Activated T-helper 1 cell treated with anti-CD3 and anti-CD28 coated beads, Interleukin-12 subunit alpha, Interleukin-12 subunit beta, Interleukin-2, Interleukin-4 antibody, amounts not matched to agents 30 ng/mL and 10 ng/mL and 1 ng/mL, durations not matched to agents 14 hours and 24 hours and 36 hours (primary cell): ENCODE data around the gene MMP24OS. TPM values are rescaled to one million over a fixed set of nuclear protein-coding genes. Genes with fewer than 3 reads are reported as not detected.

Experiments
- DNase-seq: peaks from one replicate; pipeline ENCODE4 v3.0.0; 2021; ENCODE audit warnings: low spot score
- H3K27ac Mint-ChIP-seq: one replicate; pipeline ENCODE4 v1.8.0; 2021; ENCODE audit warnings: mild to moderate bottlenecking, mixed read lengths
- H3K27me3 Mint-ChIP-seq: one replicate; pipeline ENCODE4 v1.8.0; 2022; ENCODE audit warnings: mild to moderate bottlenecking, moderate library complexity, mixed read lengths; ENCODE audit not compliant: insufficient read depth
- H3K36me3 Mint-ChIP-seq: one replicate; pipeline ENCODE4 v1.8.0; 2021; ENCODE audit warnings: low read depth, mixed read lengths
- H3K4me1 Mint-ChIP-seq: one replicate; pipeline ENCODE4 v1.8.0; 2021; ENCODE audit warnings: low read depth, mixed read lengths
- H3K4me3 Mint-ChIP-seq: one replicate; pipeline ENCODE4 v1.8.0; 2021; ENCODE audit warnings: mild to moderate bottlenecking, moderate library complexity, mixed read lengths
- H3K9me3 Mint-ChIP-seq: one replicate; pipeline ENCODE4 v1.8.0; 2021; ENCODE audit warnings: mixed read lengths
- intact Hi-C: fragments of 100-400 bp; cut with micrococcal nuclease; formaldehyde crosslinking; loops from one replicate; pipeline ENCODE4 v1.15.1; 2024
- total RNA-seq: library from RNA; stranded (reverse); gene quantifications from 2 replicates; pipeline ENCODE4 v1.2.3, GENCODE V29; 2022

MMP24OS gene
- total RNA-seq, 1 donor from 2014 or later: 25.0 TPM

DNA sequence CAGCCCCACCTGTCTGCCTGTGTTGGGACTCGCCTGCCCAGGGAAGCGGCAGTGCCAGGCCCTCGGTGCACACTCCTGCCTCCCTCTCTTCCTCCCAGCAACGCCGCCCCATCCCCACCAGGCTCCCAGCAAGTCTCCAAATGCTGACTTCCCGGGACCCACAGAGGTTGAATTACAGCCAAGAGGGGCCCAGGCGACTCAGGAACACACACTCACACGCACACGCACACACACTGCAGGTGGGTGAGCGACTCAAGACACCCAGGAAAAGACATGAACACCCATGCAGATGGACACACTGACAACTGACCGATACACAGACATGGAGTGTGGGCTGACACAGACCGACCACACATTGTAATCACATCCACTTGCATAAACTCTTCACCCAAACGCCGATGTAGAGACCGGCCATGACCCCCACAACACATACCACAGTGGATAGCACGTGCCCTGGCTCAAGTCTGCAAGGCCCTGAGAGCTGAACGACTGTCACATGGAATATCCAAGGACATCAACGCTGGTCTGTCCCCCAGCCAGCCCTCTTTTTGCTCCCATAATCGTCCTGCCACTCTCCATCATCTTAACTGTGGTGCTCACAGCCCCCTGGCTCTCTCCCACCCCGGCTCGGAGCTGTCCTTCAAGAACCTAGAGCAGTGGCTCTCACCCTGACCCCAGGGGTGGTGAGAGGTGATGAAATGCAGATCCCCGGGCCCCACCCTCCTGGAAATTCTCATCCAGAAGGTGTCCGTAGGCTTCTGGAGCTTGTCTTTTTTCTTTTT, 14.8 kb upstream of the MMP24OS start:
- Mint-ChIP-seq H3K4me1 (no peaks in the 10 kb centered on the region), H3K4me3 (no peak overlapping the region), H3K9me3 (no peaks in the 10 kb centered on the region), H3K27me3 (no peaks in the 10 kb centered on the region), H3K36me3 (no peaks in the 10 kb centered on the region), H3K27ac (no peak overlapping the region)
- DNase-seq: no peak
- intact Hi-C loops: no loop called here

DNA sequence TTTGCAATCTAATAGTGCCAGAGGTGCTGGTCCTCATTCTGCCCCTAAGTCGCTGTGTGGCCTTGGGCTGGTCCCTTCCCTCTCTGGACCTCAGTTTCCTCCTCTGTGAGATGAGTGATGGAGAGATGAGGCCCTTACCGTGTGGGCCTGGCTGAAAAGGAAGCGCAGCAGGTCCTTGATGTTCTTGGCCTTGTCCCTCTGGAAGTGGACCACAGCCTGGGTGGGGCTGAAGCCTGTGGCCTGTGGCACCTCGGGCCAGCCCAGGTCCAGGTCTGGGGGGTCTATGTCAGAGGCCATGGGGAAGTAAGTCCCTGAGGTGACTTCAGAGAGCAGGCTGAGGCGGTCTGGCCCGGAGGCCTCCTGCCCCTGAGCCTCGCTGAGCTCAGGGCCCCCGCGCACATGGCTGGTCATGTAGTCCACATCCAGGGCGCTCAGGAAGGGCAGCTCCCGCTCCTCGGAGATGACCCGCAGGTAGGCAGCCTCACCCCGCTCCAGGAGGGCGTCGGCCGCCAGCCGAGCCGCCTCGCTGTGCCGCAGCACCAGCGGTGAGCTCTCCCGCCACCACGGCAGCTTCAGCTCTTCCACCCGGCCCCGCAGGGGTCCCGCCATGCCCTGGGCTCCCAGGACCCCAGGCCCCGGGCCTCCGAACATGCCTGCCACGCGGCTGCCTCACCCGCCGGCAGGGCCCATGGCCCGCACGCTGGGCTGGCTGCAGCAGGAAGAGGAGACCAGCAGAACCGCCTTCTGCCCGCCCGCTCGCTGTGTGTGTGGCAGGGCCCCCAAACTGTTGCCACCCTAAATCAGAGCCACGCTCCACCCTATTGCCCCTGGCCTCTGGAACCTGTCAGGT, 14.0 kb upstream of the MMP24OS start, which contains the start of gene FAM83C:
Gene FAM83C (minus strand): TSS at position 772 of the 850 bp plus-strand sequence. CDS start 121 bp downstream, at position 651.
- Mint-ChIP-seq H3K36me3 (no peaks in the 10 kb centered on the region), H3K27ac (no peak within 1 kb of the TSS)
- intact Hi-C loops: no loop called here

DNA sequence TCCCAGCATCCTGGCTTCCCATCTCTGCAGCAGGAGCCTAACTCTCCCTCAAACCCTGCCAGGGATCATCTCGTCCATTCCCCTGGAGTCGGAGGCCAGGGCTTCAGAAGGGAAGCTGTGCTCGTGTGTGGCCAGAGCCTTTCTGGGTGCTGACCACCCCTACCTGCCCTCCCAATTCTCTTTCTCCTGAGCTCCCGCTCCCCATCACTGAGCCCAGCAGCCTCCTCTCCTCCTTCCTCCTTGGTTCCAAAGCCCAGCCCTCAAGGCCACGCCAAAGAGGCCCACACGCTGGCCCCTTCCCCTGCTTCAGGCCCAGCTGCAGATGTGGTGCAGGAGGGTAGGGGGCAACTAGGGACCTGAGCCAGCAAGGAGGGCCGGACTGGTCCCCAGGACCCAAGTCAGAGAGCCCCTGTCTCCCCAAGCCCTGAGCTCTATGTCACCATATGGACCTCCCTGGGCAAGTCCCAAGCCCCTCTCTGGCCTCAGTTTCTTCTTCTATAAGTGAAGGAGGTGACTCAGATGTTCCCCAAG, 13.0 kb upstream of the MMP24OS start:
- Mint-ChIP-seq H3K36me3 (no peaks in the 10 kb centered on the region), H3K9me3 (no peaks in the 10 kb centered on the region), H3K4me1 (peaks cover 3% of the 10 kb centered on the region), H3K27me3 (peaks cover 2% of the 10 kb centered on the region), H3K4me3 (no peak overlapping the region), H3K27ac (no peak overlapping the region)
- intact Hi-C loops: no loop called here
- DNase-seq: no peak

More for the DNA sequence above, 14.0 kb upstream of the MMP24OS start, which contains the start of gene FAM83C:
- H3K9me3 Mint-ChIP-seq: no peaks in the 10 kb centered on the region
- H3K4me1 Mint-ChIP-seq: no peaks in the 10 kb centered on the region
- no peak within 1 kb of the TSS for H3K4me3 Mint-ChIP-seq
- no peak for DNase-seq
- peaks cover 2% of the 10 kb centered on the region for H3K27me3 Mint-ChIP-seq

DNA sequence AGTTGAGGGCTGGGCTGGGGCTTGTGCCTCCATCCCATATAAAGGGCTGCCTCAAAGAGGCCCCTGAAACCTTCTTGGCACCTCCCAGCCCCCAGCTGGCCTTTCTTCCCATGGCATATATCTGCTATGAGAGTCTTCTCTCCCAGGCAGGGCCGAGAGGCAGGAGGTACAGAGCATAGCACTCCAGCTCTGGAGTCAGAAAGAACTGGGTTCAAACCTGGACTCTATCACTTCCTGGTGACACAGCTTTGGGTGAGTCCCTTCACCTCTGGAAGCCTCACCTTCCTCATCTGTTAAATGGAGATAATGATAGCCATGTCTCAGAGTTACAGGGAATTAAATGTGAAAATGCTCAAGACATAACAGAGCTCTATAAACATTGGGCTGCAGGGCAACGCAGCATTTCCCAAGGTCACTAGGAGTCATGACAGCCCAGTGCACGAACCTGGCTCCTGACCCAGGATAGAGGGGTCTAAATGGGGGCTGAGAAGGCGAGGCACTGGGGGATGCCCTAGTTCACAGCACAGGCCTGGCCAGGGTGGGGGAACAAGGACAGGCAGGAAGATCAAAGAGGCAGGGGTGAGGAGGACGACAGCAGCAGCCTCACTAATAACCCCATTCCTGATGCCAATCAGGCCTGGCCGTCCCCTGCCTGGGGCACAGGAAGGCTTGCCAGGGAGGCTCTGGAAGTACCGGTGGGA, 12.4 kb upstream of the MMP24OS start:
- Mint-ChIP-seq H3K4me1 (peaks cover 8% of the 10 kb centered on the region), H3K27ac (no peak overlapping the region)

DNA sequence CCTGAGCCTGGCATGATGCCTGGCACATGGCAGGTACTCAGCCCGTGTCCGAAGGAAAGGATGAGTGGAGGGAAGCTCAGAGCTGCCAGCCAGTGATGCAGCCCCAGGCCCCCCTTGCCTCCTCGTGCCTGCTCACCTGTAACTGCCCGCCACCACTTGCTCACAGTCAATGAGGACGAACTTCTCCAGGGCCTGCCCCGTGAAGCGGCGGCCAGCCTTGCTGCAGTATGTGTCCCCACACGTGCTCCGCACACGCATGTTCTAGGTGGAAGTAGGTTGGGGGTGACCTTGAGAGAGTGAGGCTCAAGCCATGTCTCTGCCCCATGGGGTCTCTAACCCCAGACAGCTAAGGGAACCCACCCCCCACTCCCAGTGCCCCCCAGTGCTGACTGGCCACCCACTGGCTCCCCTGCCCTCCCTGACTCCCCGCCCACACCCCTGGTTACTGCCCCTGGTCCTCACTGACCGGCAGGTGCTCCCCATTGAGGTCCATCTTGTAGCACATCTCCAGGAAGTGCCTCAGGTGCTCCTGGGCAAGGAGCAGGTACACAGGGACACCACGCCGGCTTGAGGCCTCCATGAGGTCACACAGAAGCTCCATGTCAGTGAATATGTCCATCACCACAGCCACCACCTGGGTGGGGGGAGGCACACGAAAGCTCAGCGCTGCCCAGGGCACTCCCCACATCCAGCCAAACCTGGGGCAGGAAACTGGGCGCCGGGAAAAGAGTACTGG, 10.6 kb upstream of the MMP24OS start:
- H3K4me3 Mint-ChIP-seq: no peak overlapping the region
- H3K27me3 Mint-ChIP-seq: peaks cover 2% of the 10 kb centered on the region
- H3K27ac Mint-ChIP-seq: no peak overlapping the region
- H3K4me1 Mint-ChIP-seq: peaks cover 19% of the 10 kb centered on the region
- intact Hi-C loops: no loop called here
- peaks cover 11% of the 10 kb centered on the region for H3K36me3 Mint-ChIP-seq
- no peaks in the 10 kb centered on the region for H3K9me3 Mint-ChIP-seq
- DNase-seq: no peak

More for the DNA sequence above, 12.4 kb upstream of the MMP24OS start:
- intact Hi-C loops: no loop called here
- no peaks in the 10 kb centered on the region for H3K9me3 Mint-ChIP-seq
- no peaks in the 10 kb centered on the region for H3K36me3 Mint-ChIP-seq
- peaks cover 2% of the 10 kb centered on the region for H3K27me3 Mint-ChIP-seq
- no peak for DNase-seq
- no peak overlapping the region for H3K4me3 Mint-ChIP-seq

DNA sequence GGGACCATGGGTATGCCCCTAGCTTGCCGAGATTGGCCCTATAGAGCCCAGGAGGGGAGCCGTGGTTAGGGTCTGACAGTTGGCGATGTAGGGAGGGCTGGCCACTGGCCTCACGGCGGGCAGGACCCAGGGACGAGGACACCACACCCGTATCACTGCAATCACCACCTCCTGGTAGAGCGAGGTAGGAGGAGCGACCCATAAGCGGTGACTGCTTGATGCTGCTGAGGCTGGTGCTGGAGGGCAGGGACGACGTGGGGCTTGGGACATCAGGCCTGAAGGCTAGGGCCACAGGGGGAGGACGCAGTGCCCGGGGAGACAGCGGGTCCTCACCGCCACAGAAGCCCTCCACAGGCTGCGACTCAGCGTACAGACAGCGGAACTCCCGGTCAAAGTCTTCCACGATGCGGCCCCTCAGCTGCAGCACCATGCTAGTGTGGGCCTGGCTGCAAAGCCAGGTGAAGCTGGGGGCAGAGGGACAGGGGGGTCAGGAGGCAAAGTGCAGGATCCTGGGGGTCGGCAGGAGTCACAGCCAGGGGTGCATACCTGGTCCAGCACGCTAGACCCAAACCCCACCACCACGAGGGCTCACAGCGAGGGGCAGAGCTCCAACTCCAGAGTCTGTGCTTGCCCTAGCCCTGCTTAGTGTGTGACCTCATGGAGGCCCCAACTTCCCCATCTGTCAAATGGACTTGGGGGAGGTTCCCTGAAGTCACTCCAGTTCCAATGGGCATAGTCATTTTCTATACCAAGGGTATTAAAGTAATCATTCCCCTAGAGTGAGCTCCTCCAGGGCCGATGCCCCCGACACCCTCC, 9.8 kb upstream of the MMP24OS start:
- Mint-ChIP-seq H3K27me3 (peaks cover 2% of the 10 kb centered on the region), H3K36me3 (peaks cover 15% of the 10 kb centered on the region), H3K4me1 (peaks cover 24% of the 10 kb centered on the region), H3K4me3 (no peak overlapping the region), H3K27ac (no peak overlapping the region), H3K9me3 (no peaks in the 10 kb centered on the region)
- DNase-seq: no peak
- intact Hi-C loops: no loop called here

DNA sequence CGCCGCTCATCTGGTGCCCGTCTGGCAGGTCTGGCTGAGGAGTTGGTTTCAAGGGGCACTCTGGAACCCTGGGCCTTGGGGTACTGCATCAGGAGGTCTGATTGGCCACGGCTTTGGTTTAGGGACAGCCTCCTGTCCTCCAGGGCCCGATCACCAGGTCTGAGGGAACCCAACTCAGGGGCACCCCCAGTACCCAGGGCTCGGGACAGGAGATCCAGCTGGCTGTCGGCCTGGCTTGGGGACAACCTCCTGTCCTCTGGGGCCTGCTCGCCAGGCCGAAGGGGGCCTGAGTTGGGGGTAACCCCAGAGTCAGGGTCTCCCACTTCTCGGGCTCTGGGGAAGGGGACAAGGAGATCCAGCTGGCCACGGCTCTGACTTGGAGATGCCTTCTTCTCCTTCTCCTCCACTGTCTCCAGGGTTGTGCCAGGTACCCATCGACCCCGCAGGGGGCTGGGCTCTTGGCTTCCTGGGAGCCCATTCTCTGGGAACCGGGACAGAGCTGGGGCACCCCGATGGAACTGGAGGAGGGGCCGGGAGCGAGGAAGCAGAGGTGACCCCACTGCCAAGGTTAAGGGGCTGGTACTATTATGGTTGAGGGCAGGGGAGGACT, 9.1 kb upstream of the MMP24OS start:
- Mint-ChIP-seq H3K9me3 (no peaks in the 10 kb centered on the region), H3K27ac (no peak overlapping the region), H3K4me1 (peaks cover 28% of the 10 kb centered on the region), H3K27me3 (peaks cover 2% of the 10 kb centered on the region), H3K36me3 (peaks cover 19% of the 10 kb centered on the region), H3K4me3 (no peak overlapping the region)
- DNase-seq: no peak
- intact Hi-C loops: no loop called here

DNA sequence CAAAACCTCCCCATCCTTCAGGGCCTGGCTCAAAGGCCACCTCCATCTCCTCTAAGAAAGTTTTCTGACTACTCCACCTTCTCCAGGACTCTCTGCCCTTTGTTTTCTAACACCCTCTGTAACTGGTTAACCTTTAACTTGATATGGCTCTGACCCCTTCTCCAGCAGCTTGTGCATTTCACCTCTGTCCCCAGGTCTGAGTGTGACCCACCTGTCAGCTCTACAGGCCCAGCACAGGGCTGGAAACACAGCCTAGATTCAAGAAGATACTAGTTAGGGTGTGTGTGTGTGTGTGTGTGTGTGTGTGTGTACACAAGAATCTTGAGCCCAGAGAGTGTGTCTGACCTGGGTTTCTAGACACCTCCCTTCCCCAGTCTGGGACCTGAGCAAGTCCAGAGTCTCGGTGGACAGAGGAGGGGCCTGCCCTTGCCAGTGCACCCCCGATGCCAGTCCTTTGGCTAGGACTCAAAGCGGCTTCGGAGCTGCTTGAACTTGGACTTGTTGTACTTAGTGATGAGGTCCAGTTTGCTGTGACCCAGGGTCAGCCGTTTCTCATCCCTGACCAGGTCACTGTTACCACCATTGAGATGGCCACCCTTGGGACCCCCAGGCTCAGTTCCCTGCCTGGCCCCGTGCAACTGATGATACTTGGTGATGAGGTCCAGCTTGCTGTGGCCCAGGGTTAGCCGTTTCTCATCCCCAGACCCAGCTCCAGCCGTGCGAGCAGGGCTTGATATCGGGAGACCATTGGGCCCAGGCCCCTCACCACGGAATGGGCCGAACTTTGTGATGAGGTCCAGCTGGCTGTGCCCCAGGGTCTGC, 8.4 kb upstream of the MMP24OS start:
- Mint-ChIP-seq H3K4me3 (peak overlapping the region; percentile 93), H3K4me1 (peaks cover 28% of the 10 kb centered on the region), H3K27me3 (peaks cover 2% of the 10 kb centered on the region), H3K27ac (peak overlapping the region; percentile 73), H3K36me3 (peaks cover 19% of the 10 kb centered on the region), H3K9me3 (no peaks in the 10 kb centered on the region)
- no peak for DNase-seq
- intact Hi-C loops: no loop called here

DNA sequence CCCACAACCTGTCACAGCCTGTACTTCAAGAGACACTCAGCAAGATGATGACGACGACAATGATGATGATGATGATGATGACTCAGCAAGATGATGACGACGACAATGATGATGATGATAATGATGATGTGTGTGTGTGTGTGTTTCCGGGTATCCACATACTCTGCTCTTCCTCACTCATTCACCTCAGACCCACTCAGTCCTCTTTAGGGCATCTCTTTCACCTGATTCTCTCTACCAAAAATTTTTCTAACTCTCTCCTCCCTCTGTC, 7.8 kb upstream of the MMP24OS start:
- intact Hi-C loops: loop anchor here (2.0 kb wide), 1 partner anchor 193 kb away; the partner anchor contains the start of gene TRPC4AP
- no peak for DNase-seq
- H3K36me3 Mint-ChIP-seq: peaks cover 19% of the 10 kb centered on the region

DNA sequence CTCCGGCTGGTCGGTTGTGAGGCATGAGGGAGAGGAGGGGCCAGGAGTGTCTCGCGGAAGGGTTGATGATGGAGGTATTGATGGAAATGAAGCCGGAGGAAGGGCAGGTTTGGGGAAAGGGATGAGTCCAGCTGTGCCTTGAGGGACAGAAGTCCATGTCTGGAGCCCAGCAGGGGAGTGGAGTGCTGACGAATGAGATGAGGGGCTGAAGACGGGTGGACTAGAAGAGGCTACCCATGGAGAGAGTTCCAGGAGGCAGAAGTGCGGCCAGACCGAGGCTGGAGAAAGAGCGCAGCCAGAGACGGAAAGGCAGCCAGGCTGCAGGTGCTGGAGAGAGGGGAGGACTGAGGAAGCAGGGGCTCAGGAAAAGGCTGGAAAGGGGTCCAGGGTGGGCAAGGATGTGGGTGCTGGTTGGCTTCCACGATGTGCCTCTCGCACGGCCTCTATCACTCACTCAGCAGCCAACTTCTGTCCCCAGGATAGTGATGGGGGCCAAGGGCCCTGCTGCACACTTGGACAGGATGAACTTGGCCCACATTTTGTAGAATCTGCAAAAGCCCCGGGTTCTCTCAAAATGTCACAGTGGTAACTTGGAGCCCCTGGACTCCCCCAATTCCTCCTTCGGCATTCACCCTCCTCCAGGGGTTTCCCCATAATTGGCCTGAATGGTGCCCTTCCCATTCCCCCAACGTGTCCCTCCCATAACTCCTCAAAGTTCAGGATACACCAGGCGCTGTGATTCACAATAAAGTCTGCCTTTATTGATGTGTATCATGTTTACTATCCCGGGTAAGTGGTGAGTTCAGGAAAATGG, 7.3 kb upstream of the MMP24OS start:
- no peaks in the 10 kb centered on the region for H3K9me3 Mint-ChIP-seq
- H3K36me3 Mint-ChIP-seq: peaks cover 22% of the 10 kb centered on the region
- H3K27me3 Mint-ChIP-seq: peaks cover 2% of the 10 kb centered on the region
- H3K4me1 Mint-ChIP-seq: peaks cover 28% of the 10 kb centered on the region
- peak overlapping the region; percentile 95 for H3K27ac Mint-ChIP-seq
- peak overlapping the region; percentile 93 for H3K4me3 Mint-ChIP-seq
- intact Hi-C loops: loop anchor here (1.0 to 5.0 kb wide), 4 partner anchors 192 to 667 kb away; partner anchors contain the start of genes ERGIC3, SCAND1 and TRPC4AP
- DNase-seq: no peak

More for the DNA sequence above, 7.8 kb upstream of the MMP24OS start:
- peaks cover 28% of the 10 kb centered on the region for H3K4me1 Mint-ChIP-seq
- H3K27ac Mint-ChIP-seq: peak overlapping the region; percentile 73
- peak overlapping the region; percentile 93 for H3K4me3 Mint-ChIP-seq
- H3K9me3 Mint-ChIP-seq: no peaks in the 10 kb centered on the region
- H3K27me3 Mint-ChIP-seq: peaks cover 2% of the 10 kb centered on the region
